ENCODE measurements around the gene MDGA2.
"Not testable (repeated sequence)": the region's sequence is repeated elsewhere in the genome, so short reads cannot be mapped to it uniquely, and the experiment has no call there.

MDGA2 gene

DNA sequence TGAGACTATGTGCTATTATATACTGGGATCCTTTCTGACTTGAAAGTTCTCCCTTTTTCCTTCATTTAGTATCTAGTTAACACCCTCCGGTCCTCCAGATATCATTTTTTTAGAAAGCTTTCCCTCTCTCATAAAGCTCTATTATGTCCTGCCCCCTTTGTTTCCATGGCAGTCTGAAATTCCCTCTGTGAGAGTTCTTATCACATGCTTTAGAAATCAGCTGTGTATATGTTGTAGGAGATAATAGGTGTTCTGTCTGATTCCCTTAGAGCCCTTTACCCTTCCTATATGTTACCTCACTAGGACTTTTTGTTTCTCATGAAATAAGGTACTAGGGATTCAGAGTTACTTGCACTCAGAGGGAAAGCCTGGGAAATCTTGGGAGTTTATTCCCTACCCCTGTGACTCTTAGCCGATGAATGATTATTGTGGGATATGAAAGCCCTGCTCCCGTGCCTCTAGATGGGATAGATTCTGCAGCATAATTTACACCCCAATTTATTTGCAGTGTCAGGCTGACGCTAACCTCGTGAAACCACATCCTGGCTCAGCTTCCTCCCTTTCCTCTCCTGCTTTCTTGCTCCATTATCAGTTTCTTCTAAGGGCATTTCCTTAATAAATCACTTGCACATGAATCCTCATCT lies 448.4 kb downstream of the MDGA2 start:
- DNase-seq (ENCODE audit: low spot score): no peak

DNA sequence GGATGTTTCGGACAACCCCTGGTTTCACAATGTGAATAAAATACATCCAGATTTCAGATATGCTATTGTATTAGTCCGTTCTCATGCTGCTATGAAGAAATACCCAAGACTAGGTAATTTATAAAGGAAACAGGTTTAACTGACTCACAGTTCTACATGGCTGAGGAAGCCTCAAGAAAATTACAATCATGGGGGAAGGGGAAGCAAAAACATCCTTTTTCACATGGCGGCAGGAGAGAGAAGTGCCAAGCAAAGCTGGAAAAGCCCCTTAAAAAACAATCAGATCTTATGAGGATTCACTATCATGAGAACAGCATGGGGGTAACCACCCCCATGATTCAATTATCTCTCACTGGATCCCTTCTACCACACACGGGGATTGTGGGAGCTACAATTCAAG lies 451.7 kb downstream of the MDGA2 start:
- DNase-seq (ENCODE audit: low spot score): no peak

DNA sequence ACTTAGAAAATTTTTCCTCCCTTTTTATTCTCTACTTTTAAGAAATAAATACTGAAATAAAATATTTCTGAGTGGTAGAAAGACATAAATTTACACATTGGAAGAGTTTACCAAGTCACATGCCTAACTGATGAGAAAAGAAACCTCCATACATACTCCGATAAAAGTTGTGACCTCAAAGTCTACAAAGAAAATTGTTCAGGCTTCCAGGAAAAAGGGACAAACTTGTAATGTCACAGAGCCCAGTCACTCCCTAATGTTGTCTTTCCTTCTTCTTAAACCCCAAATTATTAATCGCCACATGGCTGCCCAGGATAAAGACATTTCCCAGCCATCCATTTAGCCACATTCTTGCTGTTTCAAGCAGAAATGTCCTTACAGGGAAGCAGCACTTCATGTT lies 455.3 kb downstream of the MDGA2 start:
- no peak for DNase-seq (ENCODE audit: low spot score)

DNA sequence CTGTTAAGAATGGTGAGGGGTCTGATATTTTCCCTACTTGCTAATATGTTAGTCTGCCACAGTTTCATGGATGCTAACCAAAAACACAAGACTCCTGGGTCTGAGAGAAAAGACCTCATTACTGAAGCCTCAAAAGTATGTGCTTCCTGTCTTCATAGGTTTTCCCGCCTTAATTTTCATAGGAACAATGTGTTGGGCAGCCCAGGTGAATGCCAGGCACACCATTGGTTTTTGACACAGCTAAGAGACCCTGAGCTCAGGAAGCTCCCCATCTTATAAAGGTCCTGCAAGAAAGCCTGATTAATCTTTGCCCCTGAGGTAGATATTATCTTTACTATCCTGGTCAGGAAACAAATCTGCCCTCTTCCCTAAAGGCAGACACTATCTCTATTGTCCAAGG lies 464.1 kb downstream of the MDGA2 start:
- DNase-seq (ENCODE audit: low spot score): no peak

DNA sequence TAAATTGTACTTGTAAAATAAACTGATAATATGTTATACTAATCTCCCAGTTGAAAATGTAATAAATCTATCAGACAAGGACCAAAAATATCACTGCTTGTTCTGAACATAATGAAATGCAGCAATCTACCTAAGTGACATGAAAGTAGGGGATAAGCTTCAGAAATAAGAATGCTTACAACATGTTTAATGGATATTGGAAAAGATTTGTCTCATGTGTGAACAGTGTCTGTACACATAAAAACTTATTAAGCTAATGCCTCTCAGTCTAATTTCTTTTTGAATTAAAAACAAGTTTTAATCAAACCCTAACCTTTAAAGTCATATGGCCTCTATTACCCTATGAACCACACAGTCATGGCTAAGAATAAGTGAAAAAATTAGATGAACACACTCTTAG lies 465.3 kb downstream of the MDGA2 start:
- DNase-seq (ENCODE audit: low spot score): no peak

DNA sequence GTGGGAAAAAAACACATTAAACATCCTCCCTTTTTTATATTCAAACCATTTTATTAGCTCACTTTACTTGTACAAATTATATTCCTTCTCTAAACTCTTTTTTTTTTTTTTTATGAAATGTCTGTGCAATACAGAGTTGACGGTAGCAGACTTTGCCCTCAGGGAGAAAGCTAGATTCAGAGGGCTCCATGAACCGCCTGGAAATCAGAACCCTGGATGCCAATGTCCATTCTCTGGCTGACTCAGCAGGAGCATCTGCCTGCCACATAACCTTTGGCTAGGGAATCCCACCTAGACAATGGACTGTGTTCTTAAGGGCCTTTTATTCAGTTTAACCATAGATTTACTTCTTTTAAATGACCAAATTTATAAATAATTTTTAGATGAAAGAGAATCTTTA lies 467.0 kb downstream of the MDGA2 start:
- no peak for DNase-seq (ENCODE audit: low spot score)

DNA sequence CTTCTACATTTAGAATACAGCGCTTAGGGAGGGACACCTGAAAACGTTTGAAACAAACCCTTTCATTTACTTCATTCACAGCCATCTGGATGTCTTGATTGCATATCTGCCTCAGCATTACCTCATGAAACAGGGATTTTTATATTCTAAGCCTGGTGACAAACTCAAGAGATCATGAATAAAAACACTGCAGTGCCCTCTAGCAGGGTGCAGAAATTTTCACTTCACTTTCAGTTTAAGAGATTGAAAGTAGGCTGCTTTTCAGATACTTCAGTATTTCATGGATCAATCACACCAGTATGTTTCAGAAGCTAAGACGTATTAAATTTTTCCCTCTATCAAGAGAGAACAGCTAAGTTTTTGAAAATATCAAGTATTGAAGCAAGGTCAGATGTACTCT lies 467.8 kb downstream of the MDGA2 start:
- DNase-seq (ENCODE audit: low spot score): no peak

DNA sequence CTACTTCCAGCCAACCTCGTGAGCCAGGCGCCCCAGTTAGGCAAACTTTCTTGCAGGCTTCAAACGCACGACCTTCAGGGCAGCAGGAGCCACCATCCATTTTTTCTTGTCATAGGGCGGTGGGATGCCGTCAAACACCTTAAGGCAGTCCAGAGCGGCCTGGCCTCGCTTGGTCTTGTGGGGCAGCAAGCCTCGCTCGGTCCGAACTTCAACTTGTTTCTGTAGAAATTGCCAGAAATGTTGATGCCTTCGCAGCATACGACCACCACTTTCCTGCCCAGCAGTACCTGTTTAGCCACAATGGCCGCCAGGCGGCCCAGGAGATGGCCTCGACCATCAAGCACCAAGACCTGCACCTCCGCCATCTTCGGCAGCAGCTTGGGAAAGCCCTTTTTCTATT lies 474.7 kb downstream of the MDGA2 start:
- DNase-seq (ENCODE audit: low spot score): no peak

DNA sequence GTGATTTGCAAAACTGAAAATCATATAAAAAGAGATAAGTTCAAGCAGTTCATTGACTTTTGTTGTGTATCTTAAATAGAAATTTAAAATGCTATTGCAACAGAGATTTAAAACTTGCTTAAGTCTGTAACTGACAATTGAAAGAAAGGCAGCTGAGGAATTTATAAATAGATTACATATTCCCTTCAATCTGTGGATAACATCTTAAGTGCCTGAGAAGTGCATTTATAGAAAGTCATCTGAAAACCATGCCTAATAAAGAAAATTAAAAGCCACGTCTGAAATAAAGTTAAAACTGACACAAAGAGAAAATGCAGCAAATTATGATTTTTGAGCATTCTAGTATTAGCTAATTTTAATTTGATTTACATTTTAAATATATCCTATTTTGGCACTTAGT lies 479.8 kb downstream of the MDGA2 start:
- DNase-seq (ENCODE audit: low spot score): no peak

DNA sequence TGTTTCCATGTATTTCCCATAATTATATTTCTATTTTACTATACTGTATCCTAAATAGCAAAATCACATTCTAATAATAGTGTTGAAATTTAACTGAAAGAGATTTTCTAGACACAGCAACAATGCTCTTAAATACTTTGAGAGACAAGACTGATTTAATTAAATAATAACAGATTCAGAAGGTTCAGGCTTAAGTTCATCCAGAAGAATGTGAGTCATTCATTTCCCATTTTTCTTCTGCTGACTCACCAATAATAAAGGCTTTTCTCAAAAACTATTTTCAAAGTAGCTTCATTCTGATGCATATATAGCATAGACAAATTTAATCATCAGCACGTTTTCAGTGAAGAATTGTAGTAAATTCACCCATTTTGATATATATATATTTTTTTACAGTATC lies 481.4 kb downstream of the MDGA2 start:
- DNase-seq (ENCODE audit: low spot score): no peak

DNA sequence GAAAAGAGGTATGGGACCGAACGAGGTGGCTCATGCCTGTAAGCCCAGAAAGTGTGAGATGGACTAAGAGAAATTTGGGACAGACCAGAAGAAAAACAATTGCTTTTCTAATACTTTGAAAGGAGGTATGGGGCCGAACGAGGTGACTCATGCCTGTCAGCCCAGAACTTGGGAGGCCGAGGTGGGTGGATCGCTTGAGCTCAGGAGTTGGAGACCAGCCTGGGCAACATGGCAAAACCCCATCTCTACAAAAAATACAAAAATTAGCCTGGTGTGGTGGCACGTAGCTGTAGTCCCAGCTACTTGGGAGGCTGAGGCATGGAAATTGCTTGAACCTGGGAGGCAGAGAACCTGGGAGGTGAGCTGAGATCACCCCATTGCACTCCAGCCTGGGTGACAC lies 483.2 kb downstream of the MDGA2 start:
- DNase-seq (ENCODE audit: low spot score): not testable (repeated sequence)

DNA sequence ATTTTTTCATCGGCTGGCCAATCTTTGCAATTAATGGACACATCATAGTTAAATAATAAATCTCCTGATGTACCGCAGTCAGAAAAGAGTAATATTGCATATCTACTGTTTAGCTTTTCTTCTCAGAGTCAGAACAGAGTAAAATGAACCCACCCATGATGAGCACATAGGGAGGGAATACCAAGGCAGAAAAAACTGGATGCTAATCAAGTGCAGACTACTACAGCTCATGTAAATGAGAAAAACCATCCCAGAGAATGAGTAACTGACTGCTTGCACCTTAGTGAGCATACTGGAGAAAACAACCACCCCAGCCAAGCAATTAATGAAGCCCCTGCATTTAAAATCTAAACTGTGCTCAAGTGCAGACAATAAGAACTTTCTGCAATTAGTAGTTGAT lies 483.7 kb downstream of the MDGA2 start:
- DNase-seq (ENCODE audit: low spot score): no peak

DNA sequence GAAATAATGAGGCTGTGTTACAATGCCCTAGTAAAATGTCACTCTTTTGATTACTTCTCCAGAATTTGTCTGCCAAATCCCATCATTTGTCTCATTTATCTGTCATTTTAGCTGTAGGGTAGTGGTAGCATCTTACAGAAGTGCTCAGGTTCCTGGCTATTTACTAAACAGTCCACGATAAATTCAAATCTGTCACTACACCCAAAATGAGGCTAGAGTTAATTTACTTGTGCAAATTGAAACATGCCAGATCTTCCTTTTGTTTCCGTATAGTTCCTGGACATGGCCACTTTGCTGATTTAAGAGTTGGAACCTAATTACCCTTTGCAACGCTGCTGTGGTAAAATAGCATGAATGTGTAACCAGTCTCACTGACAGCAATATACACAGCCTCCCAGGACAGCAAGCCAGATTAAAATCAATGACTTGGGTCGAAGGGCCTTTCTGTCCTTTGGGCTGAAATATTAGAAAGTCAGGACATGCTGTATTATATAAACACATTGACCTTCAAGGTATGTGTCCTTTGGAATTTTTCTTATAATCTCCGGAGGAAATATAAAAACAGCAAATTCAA lies 485.4 kb downstream of the MDGA2 start:
- no peak for DNase-seq (ENCODE audit: low spot score)

DNA sequence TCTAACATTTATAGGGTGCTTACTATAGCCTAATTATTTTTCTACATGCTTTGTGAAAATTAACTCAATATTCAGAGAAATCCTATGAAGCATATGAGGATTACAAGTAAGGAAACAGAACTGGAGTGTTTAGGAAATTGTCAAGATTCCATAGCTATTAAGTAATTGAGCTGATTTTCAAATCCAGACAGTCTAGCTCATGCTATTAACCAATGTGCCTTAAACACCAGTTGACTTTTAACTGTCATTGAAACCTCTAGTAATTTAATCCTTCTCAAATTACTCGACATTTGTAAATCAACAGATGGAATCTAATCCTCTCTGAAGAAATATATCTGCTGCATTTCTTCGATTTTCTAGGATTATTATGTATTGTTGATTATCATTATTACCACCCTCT lies 488.9 kb downstream of the MDGA2 start:
- no peak for DNase-seq (ENCODE audit: low spot score)

DNA sequence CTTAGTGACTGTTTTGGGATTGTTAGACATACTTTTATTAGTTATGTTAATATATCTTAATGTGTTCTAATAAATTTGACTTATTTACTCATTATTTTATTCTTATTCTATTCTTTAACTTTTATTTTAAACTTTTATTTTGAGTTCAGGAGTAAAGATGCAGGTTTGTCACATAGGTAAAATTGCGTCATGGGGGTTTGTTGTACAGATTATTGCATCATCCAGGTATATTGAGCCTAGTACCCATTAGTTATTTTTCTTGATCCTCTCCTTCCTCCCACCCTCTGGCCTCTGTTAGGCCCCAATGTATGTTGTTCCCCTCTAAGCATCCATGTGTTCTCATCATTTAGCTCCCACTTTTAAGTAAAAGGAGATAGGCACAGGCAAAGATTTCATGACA lies 495.5 kb downstream of the MDGA2 start:
- no peak for DNase-seq (ENCODE audit: low spot score)

DNA sequence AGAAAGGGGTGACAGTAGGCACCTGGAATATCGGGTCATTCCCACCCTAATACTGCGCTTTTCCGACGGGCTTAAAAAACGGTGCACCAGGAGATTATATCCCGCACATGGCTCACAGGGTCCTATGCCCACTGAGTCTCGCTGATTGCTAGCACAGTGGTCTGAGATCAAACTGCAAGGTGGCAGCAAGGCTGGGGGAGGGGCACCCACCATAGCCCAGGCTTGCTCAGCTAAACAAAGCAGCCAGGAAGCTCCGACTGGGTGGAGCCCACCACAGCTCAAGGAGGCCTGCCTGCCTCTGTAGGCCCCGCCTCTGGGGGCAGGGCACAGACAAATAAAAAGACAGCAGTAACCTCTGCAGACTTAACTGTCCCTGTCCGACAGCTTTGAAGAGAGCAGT lies 503.5 kb downstream of the MDGA2 start:
- DNase-seq (ENCODE audit: low spot score): not testable (repeated sequence)

DNA sequence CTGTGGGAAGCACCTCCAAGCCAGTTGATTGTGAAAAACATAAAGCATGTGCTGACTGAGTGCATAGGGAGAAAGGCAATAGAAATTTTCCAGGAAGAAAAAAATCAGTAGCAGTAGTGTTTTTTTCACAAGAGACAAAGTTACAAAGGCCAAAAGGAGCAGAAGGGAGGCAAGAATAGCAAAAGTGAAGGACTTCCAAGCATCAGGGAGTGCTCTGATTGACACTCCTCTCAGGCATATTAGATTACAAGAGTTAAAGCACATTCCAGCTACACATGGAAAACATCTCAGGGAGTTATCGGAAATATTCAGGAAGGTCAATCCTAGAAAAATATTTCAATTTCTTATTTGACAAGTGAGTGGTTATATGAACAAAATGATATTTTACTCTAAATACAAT lies 508.0 kb downstream of the MDGA2 start:
- DNase-seq (ENCODE audit: low spot score): no peak

DNA sequence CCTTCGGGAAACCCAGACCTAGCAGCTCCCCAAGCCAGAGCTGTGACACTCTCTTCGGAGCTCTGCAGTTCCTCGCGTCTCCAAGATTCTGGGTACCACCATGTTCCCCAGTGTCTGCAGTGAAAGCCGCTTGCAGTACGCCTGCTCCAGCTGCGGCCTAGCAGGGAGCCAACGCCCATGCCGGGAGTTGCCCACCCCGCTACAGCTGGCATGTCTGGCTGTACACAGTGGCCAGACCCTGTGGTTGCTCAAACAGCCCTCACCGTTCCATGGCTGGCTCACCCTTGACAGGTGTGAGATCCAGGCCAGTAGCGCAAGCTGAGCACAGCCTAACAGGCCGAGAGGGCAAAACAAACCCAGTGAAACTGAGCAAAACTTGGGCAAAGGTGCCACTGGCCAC lies 520.0 kb downstream of the MDGA2 start:
- no peak for DNase-seq (ENCODE audit: low spot score)

DNA sequence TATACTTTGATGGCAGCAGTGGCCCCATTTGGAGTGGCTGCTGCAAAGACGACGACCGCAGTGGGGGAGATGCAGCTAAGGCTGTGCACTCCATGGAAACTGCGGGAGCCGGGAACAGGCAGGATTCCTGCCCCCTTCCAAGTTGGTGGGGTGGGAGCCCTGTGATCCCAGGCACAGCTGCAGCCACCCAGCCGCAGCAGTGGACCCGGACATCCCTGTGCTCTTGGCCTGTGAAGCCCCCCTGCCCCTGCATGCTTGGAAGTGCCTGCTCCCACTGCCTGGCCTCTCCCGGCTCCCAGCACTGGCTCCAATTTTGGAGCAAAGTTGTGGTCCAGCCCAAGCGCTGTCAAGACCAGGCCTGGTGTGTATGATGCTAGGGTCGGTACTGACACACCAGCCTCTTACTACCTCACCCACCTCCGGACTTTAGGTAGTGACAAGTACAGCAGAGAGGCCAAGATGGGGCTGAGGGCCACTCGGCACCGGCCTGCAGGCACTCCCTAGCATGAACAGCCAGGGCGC lies 521.1 kb downstream of the MDGA2 start:
- no peak for DNase-seq (ENCODE audit: low spot score)

DNA sequence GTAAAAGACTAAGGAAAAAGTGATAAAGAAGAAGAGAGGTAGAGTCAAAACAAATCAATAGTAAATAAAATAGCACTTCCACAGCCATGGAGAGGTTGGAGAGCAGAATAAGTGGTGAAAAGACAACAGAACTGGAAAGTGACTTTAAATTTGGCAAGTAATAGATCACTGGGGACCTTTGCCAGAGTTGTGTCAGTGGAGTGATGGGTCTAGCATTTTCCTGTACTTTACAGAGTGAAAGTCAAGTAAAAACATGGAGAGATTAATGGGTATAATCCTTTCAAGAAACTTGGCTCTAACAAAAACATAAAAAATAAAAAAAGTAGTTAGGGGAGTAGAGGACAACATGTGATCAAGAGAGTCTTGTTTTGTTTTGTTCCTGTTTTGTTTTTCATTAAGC lies 521.7 kb downstream of the MDGA2 start:
- DNase-seq (ENCODE audit: low spot score): no peak

DNA sequence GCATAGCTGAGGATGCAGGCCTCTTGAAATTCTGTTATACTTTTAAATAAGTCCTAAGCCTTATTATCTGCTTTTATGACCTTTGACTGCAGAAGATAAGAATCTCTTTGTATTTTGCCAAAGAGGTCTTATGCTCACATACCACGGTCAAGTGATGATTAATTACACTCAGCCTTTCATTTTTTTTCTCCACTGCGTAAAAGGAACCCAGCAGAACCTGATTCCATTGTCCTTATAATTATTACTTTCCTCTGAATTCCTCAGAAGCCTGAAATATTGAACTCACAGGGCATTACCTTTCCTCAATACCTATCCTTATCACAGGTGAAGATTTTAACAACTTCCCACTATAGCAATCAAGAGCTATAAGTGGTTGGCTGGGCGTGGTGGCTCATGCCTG lies 525.1 kb downstream of the MDGA2 start:
- DNase-seq (ENCODE audit: low spot score): no peak

DNA sequence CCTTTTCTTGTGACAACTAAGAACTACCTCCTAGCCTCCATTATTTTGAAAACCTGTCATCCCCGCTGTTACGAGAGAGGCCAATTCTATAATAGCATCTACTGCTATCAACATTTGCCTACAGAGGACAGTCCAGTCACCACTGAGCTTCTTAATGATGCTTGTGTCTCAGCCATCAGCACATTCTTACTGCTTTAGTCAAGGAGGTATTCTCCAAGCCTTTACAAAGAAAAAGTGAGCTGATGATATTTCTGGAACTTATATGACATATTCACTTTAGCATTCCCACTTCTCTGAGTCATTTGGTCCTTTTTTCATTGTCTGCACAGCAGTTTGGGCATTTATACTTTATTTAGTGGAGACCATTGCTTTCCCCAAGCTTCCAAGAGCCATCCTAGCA lies 526.1 kb downstream of the MDGA2 start:
- DNase-seq (ENCODE audit: low spot score): no peak

DNA sequence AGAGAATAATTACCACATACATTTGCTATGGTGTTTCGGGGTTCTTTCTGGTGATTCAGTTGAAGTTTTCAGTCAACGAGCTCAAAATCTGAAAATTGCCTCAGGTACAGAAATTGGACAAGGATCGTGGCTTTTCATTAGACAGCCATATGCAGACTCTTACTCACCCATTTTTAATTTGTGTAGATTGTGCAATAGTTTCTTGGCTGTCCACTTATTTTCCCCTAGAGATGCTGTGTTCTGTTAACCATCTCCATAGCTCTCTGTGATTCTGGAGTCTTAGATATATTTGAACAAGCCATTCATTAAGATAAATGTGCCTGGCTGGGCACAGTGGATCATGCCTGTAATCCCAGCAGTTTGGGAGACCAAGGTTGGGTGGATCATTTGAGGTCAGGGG lies 526.7 kb downstream of the MDGA2 start:
- no peak for DNase-seq (ENCODE audit: low spot score)

DNA sequence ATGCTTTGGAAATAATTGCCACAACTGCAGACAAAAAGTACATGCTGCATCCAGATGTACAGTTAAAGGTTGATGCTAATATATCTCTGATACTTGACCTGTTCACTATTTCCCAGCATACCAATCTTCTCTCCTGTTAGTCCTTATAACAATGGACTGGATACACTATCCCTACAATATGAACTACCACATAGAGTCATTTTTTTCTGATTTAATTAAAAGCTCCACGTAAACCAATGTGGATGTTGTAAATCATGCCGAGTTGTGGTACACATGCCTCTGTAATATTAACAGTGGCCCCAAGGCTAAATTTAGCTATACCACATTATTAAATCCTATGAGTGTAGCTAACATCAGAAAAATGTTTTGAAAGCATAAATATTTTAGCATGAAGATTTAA lies 554.8 kb downstream of the MDGA2 start:
- no peak for DNase-seq (ENCODE audit: low spot score)
